Neural cell (in vitro differentiated cells): ENCODE data around the gene QDPR. TPM values are rescaled to one million over a fixed set of nuclear protein-coding genes. Genes with fewer than 3 reads are reported as not detected.

ENCODE experiments used
- H2AFZ ChIP-seq: fragments of 200-600, 300-800 bp; sonication (generic), shearing (Covaris generic); 2 replicates; pipeline ENCODE4 v1.6.0; 2014; ENCODE audit warnings: low read depth, mild to moderate bottlenecking, antibody characterized with exemption, low read length, moderate library complexity
- H3F3A ChIP-seq: fragments of 200-600 bp; shearing (Covaris generic); 2 replicates; pipeline ENCODE4 v1.6.1; 2016; ENCODE audit warnings: mild to moderate bottlenecking, moderate library complexity, mixed read lengths, antibody characterized with exemption, low read length; ENCODE audit not compliant: insufficient read depth, poor library complexity, severe bottlenecking
- H3K27ac ChIP-seq: fragments of 200-600, 300-800 bp; sonication (generic), shearing (Covaris generic); 2 replicates; pipeline ENCODE4 v1.5.1; 2014; ENCODE audit warnings: mild to moderate bottlenecking, low read length, moderate library complexity
- H3K27me3 ChIP-seq: fragments of 300-800, 200-600 bp; sonication (generic), shearing (Covaris generic); 2 replicates; pipeline ENCODE4 v1.6.0; 2014; ENCODE audit warnings: mild to moderate bottlenecking, low read depth, low read length, moderate library complexity; ENCODE audit not compliant: insufficient read depth
- H3K36me3 ChIP-seq: fragments of 300-800, 200-600 bp; sonication (generic), shearing (Covaris generic); 2 replicates; pipeline ENCODE4 v1.5.1; 2014; ENCODE audit warnings: mild to moderate bottlenecking, antibody characterized with exemption, low read length, moderate library complexity; ENCODE audit not compliant: insufficient read depth
- H3K4me2 ChIP-seq: fragments of 300-800, 200-600 bp; sonication (generic), shearing (Covaris generic); 2 replicates; pipeline ENCODE4 v1.6.0; 2014; ENCODE audit warnings: mild to moderate bottlenecking, low read length
- H3K4me3 ChIP-seq: fragments of 300-800, 200-600 bp; sonication (generic), shearing (Covaris generic); 2 replicates; pipeline ENCODE4 v1.5.1; 2014; ENCODE audit warnings: mild to moderate bottlenecking, low read length, moderate library complexity
- H3K79me2 ChIP-seq: fragments of 200-600 bp; shearing (Covaris generic); replicated peaks from 2 replicates; pipeline ENCODE4 v1.6.0; 2014; ENCODE audit warnings: mild to moderate bottlenecking, low read length, moderate library complexity; ENCODE audit not compliant: insufficient read depth
- H3K9ac ChIP-seq: fragments of 300-800, 200-600 bp; sonication (generic), shearing (Covaris generic); 2 replicates; pipeline ENCODE4 v1.6.1; 2016; ENCODE audit warnings: mild to moderate bottlenecking, low read length, mixed read lengths
- H3K9me2 ChIP-seq: fragments of 200-600 bp; shearing (Covaris generic); 2 replicates; pipeline ENCODE4 v1.6.1; 2016; ENCODE audit warnings: mild to moderate bottlenecking, low read length, mixed read lengths; ENCODE audit not compliant: insufficient read depth
- H3K9me3 ChIP-seq: fragments of 200-600, 300-800 bp; sonication (generic), shearing (Covaris generic); 2 replicates; pipeline ENCODE4 v1.6.1; 2016; ENCODE audit warnings: mild to moderate bottlenecking, mixed run types, low read length, moderate library complexity, mixed read lengths
- H4K20me1 ChIP-seq: fragments of 200-600 bp; shearing (Covaris generic); 2 replicates; pipeline ENCODE4 v1.6.1; 2016; ENCODE audit warnings: mild to moderate bottlenecking, mixed run types; ENCODE audit not compliant: insufficient read depth
- EP300 ChIP-seq: fragments of 450-650 bp; conservative IDR thresholded peaks from 2 replicates; pipeline ENCODE4 v1.6.1; 2014; ENCODE audit warnings: antibody characterized with exemption, mild to moderate bottlenecking, moderate library complexity; ENCODE audit not compliant: poor library complexity, severe bottlenecking
- EZH2 ChIP-seq: fragments of 200-600, 300-800 bp; shearing (Covaris generic), sonication (generic); IDR thresholded peaks from 2 replicates; pipeline ENCODE4 v1.6.1; 2014; ENCODE audit warnings: antibody characterized with exemption, low read length, borderline replicate concordance, mild to moderate bottlenecking; ENCODE audit not compliant: insufficient read depth, poor library complexity, severe bottlenecking
- MXI1 ChIP-seq: fragments of 450-650 bp; conservative IDR thresholded peaks from 2 replicates; pipeline ENCODE4 v1.6.1; 2014; ENCODE audit warnings: antibody characterized with exemption, mild to moderate bottlenecking; ENCODE audit not compliant: poor library complexity, severe bottlenecking
- POLR2AphosphoS5 ChIP-seq: IDR thresholded peaks from 2 replicates; pipeline ENCODE4 v1.6.1; 2012
- RAD21 ChIP-seq: fragments of 450-650 bp; conservative IDR thresholded peaks from 2 replicates; pipeline ENCODE4 v1.6.1; 2014; ENCODE audit warnings: antibody characterized with exemption, mild to moderate bottlenecking, moderate library complexity
- SMC3 ChIP-seq: fragments of 450-650 bp; conservative IDR thresholded peaks from 2 replicates; pipeline ENCODE4 v1.6.1; 2014; ENCODE audit warnings: antibody characterized with exemption, mild to moderate bottlenecking, moderate library complexity; ENCODE audit not compliant: poor library complexity
- TAF1 ChIP-seq: IDR thresholded peaks from 2 replicates; pipeline ENCODE4 v1.6.1; 2012; ENCODE audit warnings: low read depth
- polyA plus RNA-seq: library from polyadenylated mRNA; depleted of rRNA; stranded (reverse); fragments of >200 nt; gene quantifications from 2 replicates; pipeline ENCODE4 v1.2.3, GENCODE V29; 2014
- TF ChIP-seq, protein P1 (sequence below): IDR thresholded peaks from 2 replicates; pipeline ENCODE4 v1.6.1; 2012; ENCODE audit warnings: borderline replicate concordance
- TF ChIP-seq, protein P2 (sequence below): fragments of 450-650 bp; IDR thresholded peaks from 2 replicates; pipeline ENCODE4 v1.5.1; 2014; ENCODE audit warnings: antibody characterized with exemption, mild to moderate bottlenecking, moderate library complexity; ENCODE audit not compliant: poor library complexity, severe bottlenecking

Gene QDPR
- polyA plus RNA-seq, 1 donor from 2014 or later: 37.3 TPM

DNA sequence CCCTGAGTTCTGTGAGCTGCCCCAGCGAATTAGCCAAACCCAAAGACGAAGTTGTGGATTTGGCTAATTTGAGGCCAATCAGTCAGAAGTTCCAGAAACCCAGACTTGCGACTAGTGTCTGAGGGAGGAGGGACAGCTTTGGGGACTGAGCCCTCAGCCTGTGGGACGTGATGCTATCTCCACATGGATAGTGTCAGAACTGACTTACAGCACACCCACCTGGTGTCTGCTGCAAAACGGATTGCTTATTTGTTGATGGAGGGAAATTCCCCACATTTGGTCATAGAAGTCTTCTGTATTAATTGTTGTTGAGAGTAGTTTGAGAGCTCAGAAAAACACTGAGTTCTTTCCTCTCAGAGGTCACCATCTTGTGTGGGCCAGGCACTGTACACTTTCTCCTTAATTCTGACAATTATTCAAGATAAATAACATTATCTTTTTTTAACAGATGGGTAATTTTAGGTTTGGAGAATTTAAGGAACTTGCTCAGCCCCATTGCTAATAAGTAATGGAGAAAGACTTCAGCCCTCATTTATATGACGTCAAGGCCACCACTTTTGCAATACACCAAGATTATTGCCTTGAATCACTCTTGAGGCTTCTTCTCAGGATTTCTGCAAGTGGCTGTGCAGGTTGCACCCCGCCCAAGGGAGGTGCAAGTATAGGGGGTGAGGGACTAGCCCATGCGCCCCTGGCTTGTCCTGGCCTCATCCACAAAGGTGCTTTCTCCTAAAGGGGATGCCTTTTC is 19.8 kb upstream of the QDPR start:
- no peaks in the 10 kb centered on the region for H3K36me3 ChIP-seq
- no peak overlapping the region for H2AFZ ChIP-seq
- H3K4me2 ChIP-seq: no peak overlapping the region
- no peak overlapping the region for H3K9ac ChIP-seq
- no peaks in the 10 kb centered on the region for H3K27me3 ChIP-seq
- no peaks in the 10 kb centered on the region for H3K9me3 ChIP-seq
- H3K9me2 ChIP-seq: no peaks in the 10 kb centered on the region
- H3K27ac ChIP-seq: no peak overlapping the region
- no peak overlapping the region for H3K4me3 ChIP-seq
- H4K20me1 ChIP-seq: no peaks in the 10 kb centered on the region
- no peak for TF ChIP-seq EZH2
- TF ChIP-seq, protein P1, sequence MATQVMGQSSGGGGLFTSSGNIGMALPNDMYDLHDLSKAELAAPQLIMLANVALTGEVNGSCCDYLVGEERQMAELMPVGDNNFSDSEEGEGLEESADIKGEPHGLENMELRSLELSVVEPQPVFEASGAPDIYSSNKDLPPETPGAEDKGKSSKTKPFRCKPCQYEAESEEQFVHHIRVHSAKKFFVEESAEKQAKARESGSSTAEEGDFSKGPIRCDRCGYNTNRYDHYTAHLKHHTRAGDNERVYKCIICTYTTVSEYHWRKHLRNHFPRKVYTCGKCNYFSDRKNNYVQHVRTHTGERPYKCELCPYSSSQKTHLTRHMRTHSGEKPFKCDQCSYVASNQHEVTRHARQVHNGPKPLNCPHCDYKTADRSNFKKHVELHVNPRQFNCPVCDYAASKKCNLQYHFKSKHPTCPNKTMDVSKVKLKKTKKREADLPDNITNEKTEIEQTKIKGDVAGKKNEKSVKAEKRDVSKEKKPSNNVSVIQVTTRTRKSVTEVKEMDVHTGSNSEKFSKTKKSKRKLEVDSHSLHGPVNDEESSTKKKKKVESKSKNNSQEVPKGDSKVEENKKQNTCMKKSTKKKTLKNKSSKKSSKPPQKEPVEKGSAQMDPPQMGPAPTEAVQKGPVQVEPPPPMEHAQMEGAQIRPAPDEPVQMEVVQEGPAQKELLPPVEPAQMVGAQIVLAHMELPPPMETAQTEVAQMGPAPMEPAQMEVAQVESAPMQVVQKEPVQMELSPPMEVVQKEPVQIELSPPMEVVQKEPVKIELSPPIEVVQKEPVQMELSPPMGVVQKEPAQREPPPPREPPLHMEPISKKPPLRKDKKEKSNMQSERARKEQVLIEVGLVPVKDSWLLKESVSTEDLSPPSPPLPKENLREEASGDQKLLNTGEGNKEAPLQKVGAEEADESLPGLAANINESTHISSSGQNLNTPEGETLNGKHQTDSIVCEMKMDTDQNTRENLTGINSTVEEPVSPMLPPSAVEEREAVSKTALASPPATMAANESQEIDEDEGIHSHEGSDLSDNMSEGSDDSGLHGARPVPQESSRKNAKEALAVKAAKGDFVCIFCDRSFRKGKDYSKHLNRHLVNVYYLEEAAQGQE: no peak
- TF ChIP-seq EP300: no peak
- TF ChIP-seq RAD21: no peak
- no peak for TF ChIP-seq POLR2AphosphoS5
- TF ChIP-seq TAF1: no peak
- no peaks in the 10 kb centered on the region for H3K79me2 ChIP-seq
- H3F3A ChIP-seq: no peaks in the 10 kb centered on the region

DNA sequence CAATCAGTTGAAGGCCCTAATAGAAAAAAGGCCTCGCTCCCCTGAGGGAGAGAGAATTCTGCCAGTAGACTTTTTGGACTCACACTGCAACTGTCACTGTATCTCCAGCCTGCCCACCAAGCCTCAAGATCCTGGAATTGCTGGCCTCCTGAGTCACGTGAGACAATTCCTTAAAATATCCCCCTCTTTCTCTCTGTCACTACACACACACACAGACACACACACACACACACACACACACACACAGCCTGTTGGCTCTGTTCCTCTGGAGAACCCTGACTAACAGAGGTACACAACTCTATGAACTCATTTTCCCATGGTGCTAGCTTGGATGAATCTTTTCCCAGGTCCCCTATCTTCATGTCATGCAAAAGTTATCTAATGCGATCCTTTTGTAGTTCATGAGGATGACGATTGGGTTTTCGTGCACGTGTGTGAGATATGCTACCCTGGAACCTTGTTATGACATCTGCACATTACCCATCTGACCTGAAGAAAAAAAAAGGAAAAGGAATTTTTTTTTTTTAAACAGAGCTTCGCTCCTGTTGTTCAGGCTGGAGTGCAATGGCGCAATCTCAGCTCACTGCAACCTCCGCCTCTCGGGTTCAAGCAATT is 16.8 kb upstream of the QDPR start:
- no peaks in the 10 kb centered on the region for H3K9me2 ChIP-seq
- no peak overlapping the region for H3K4me2 ChIP-seq

More for the DNA sequence above, 16.8 kb upstream of the QDPR start:
- H3K9ac ChIP-seq: no peak overlapping the region
- TF ChIP-seq POLR2AphosphoS5: no peak
- TF ChIP-seq, protein P1: no peak
- no peak for TF ChIP-seq MXI1
- no peak for TF ChIP-seq RAD21
- TF ChIP-seq SMC3: no peak
- no peak for TF ChIP-seq EZH2
- no peak for TF ChIP-seq TAF1
- TF ChIP-seq, protein P2, sequence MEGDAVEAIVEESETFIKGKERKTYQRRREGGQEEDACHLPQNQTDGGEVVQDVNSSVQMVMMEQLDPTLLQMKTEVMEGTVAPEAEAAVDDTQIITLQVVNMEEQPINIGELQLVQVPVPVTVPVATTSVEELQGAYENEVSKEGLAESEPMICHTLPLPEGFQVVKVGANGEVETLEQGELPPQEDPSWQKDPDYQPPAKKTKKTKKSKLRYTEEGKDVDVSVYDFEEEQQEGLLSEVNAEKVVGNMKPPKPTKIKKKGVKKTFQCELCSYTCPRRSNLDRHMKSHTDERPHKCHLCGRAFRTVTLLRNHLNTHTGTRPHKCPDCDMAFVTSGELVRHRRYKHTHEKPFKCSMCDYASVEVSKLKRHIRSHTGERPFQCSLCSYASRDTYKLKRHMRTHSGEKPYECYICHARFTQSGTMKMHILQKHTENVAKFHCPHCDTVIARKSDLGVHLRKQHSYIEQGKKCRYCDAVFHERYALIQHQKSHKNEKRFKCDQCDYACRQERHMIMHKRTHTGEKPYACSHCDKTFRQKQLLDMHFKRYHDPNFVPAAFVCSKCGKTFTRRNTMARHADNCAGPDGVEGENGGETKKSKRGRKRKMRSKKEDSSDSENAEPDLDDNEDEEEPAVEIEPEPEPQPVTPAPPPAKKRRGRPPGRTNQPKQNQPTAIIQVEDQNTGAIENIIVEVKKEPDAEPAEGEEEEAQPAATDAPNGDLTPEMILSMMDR: no peak
- TF ChIP-seq EP300: no peak
- H2AFZ ChIP-seq: no peak overlapping the region
- H3K9me3 ChIP-seq: no peaks in the 10 kb centered on the region
- H3K27me3 ChIP-seq: no peaks in the 10 kb centered on the region
- H3K36me3 ChIP-seq: no peaks in the 10 kb centered on the region
- no peak overlapping the region for H3K4me3 ChIP-seq
- H4K20me1 ChIP-seq: no peaks in the 10 kb centered on the region
- no peaks in the 10 kb centered on the region for H3K79me2 ChIP-seq
- H3F3A ChIP-seq: no peaks in the 10 kb centered on the region
- H3K27ac ChIP-seq: no peak overlapping the region
